Measurements from ENCODE around the gene PIP5K1A. TPM values are rescaled to one million over a fixed set of nuclear protein-coding genes. Genes with fewer than 3 reads are reported as not detected.

PIP5K1A gene
- polyA plus RNA-seq, 4 donors = 57.6 to 70.2 (median 64.0) TPM

GRCh38 chr1:151287341-151287699 lies 89.0 kb downstream of the PIP5K1A start:
- DNase-seq (ENCODE audit: low read depth in 4 of 4, low spot score in 3 of 4) = no peak

GRCh38 chr1:151287767-151288500 lies 89.6 kb downstream of the PIP5K1A start:
- no peak for DNase-seq (ENCODE audit: low read depth in 4 of 4, low spot score in 3 of 4)

- DNase-seq (ENCODE audit: low read depth in 4 of 4, low spot score in 3 of 4) = no peak
These were observed 90.2 kb downstream of the PIP5K1A start for GRCh38 chr1:151288502-151288901.

GRCh38 chr1:151289080-151289935 lies 91.0 kb downstream of the PIP5K1A start:
- no peak for DNase-seq (ENCODE audit: low read depth in 4 of 4, low spot score in 3 of 4)

- no peak for DNase-seq (ENCODE audit: low read depth in 4 of 4, low spot score in 3 of 4)
These were observed 91.8 kb downstream of the PIP5K1A start for GRCh38 chr1:151289991-151290708.

- no peak for DNase-seq (ENCODE audit: low read depth in 4 of 4, low spot score in 3 of 4)
These were observed 92.5 kb downstream of the PIP5K1A start for GRCh38 chr1:151290709-151291303.

- DNase-seq (ENCODE audit: low read depth in 4 of 4, low spot score in 3 of 4) = no peak
These were observed 94.1 kb downstream of the PIP5K1A start for GRCh38 chr1:151292207-151293030.

GRCh38 chr1:151293093-151293492 lies 94.7 kb downstream of the PIP5K1A start:
- no peak for DNase-seq (ENCODE audit: low read depth in 4 of 4, low spot score in 3 of 4)

- DNase-seq (ENCODE audit: low read depth in 4 of 4, low spot score in 3 of 4) = no peak
These were observed 96.5 kb downstream of the PIP5K1A start for GRCh38 chr1:151294742-151295462.

Other genes starting within 250 kb of the PIP5K1A start
- gene CERS2, start 223.7 kb upstream of the PIP5K1A start, polyA plus RNA-seq (ENCODE audit: insufficient read length in 4 of 4) = 100 to 1,000 TPM; 206 to 297 (median 284) TPM
- gene ANXA9, start 216.3 kb upstream of the PIP5K1A start, polyA plus RNA-seq (ENCODE audit: insufficient read length in 4 of 4) = 10 to 100 TPM; 10.7 to 21.5 (median 13.6) TPM
- 10 to 100 TPM; 35.7 to 54.4 (median 39.1) TPM for gene MINDY1, start 191.7 kb upstream of the PIP5K1A start, polyA plus RNA-seq (ENCODE audit: insufficient read length in 4 of 4)
- 10 to 100 TPM; 41.4 to 47.8 (median 46.1) TPM for gene PRUNE1, start 190.1 kb upstream of the PIP5K1A start, polyA plus RNA-seq (ENCODE audit: insufficient read length in 4 of 4)
- gene BNIPL, start 162.0 kb upstream of the PIP5K1A start, polyA plus RNA-seq (ENCODE audit: insufficient read length in 4 of 4) = 1 to 10 TPM in 3 of 4 donors, under 1 TPM in 1; 0.72 to 5.6 (median 2.6) TPM
- gene C1orf56, start 150.8 kb upstream of the PIP5K1A start, polyA plus RNA-seq (ENCODE audit: insufficient read length in 4 of 4) = 10 to 100 TPM; 10.3 to 15.1 (median 11.4) TPM
- 10 to 100 TPM; 56.4 to 83.9 (median 74.6) TPM for gene CDC42SE1, start 138.9 kb upstream of the PIP5K1A start, polyA plus RNA-seq (ENCODE audit: insufficient read length in 4 of 4)
- 10 to 100 TPM; 21.9 to 27.4 (median 24.8) TPM for gene MLLT11, start 138.2 kb upstream of the PIP5K1A start, polyA plus RNA-seq (ENCODE audit: insufficient read length in 4 of 4)
- gene GABPB2, start 127.8 kb upstream of the PIP5K1A start, polyA plus RNA-seq (ENCODE audit: insufficient read length in 4 of 4) = 10 to 100 TPM; 10.4 to 14.1 (median 11.8) TPM
- 10 to 100 TPM; 18.8 to 33.9 (median 29.7) TPM for gene SEMA6C, start 51.9 kb upstream of the PIP5K1A start, polyA plus RNA-seq (ENCODE audit: insufficient read length in 4 of 4)
- 1 to 10 TPM in 3 of 4 donors, under 1 TPM in 1; 0.96 to 2.9 (median 1.8) TPM for gene TNFAIP8L2, start 41.9 kb upstream of the PIP5K1A start, polyA plus RNA-seq (ENCODE audit: insufficient read length in 4 of 4)
- gene LYSMD1, start 32.6 kb upstream of the PIP5K1A start, polyA plus RNA-seq (ENCODE audit: insufficient read length in 4 of 4) = 10 to 100 TPM; 17.3 to 18.6 (median 17.7) TPM
- gene SCNM1, start 32.4 kb upstream of the PIP5K1A start, polyA plus RNA-seq (ENCODE audit: insufficient read length in 4 of 4) = 10 to 100 TPM; 35.2 to 46.8 (median 39.9) TPM
- 1 to 10 TPM in 3 of 4 donors, under 1 TPM in 1; 0.46 to 2.3 (median 1.7) TPM for gene TMOD4, start 22.6 kb upstream of the PIP5K1A start, polyA plus RNA-seq (ENCODE audit: insufficient read length in 4 of 4)
- gene VPS72, start 8.4 kb upstream of the PIP5K1A start, polyA plus RNA-seq (ENCODE audit: insufficient read length in 4 of 4) = 10 to 100 TPM; 55.5 to 76.1 (median 69.9) TPM
- gene PSMD4, start 56.2 kb downstream of the PIP5K1A start, polyA plus RNA-seq (ENCODE audit: insufficient read length in 4 of 4) = 100 to 1,000 TPM; 107 to 174 (median 153) TPM
- 10 to 100 TPM; 13.6 to 26.6 (median 21.5) TPM for gene ZNF687, start 83.7 kb downstream of the PIP5K1A start, polyA plus RNA-seq (ENCODE audit: insufficient read length in 4 of 4)
- 10 to 100 TPM; 51.5 to 69.7 (median 65.4) TPM for gene PI4KB, start 128.9 kb downstream of the PIP5K1A start, polyA plus RNA-seq (ENCODE audit: insufficient read length in 4 of 4)
- 10 to 100 TPM; 34.6 to 46.9 (median 43.7) TPM for gene RFX5, start 148.7 kb downstream of the PIP5K1A start, polyA plus RNA-seq (ENCODE audit: insufficient read length in 4 of 4)
- 100 to 1,000 TPM in 1 of 4 donors, 10 to 100 TPM in 3; 44.2 to 104 (median 51.2) TPM for gene SELENBP1, start 174.2 kb downstream of the PIP5K1A start, polyA plus RNA-seq (ENCODE audit: insufficient read length in 4 of 4)
- gene PSMB4, start 201.0 kb downstream of the PIP5K1A start, polyA plus RNA-seq (ENCODE audit: insufficient read length in 4 of 4) = 100 to 1,000 TPM; 192 to 253 (median 246) TPM